Pancreas (tissue), 10 donors: ENCODE data around the gene VWA5B1. TPM values are rescaled to one million over a fixed set of nuclear protein-coding genes. Genes with fewer than 3 reads are reported as not detected.

Source experiments
- ATAC-seq, 4 donors: fragments of 200-7000 bp; cut with Tn5 transposase; one replicate each; pipeline versions ENCODE4 v1.8.0 to v1.9.1; 2020; ENCODE audit warnings: mild to moderate bottlenecking in 4 of 4, moderate library complexity in 4 of 4
- DNase-seq, 6 donors: peaks; one replicate each; pipeline ENCODE4 v3.0.0-alpha.2; 2020
- FAIRE-seq: peaks from 2 replicates; lab custom pipeline; 2012; peaks lifted over from hg19 to GRCh38; lab: Jason Lieb, UNC
- H3K27ac ChIP-seq, 4 donors: fragments of 200-600 bp; sonication (generic); 1 replicate in 3 of 4; 2 replicates in 1 of 4; pipeline versions ENCODE4 v1.5.0 to v1.8.0; 2020
- H3K27me3 ChIP-seq, 4 donors: fragments of 200-600 bp; one replicate each; pipeline ENCODE4 v1.8.0; 2021
- H3K36me3 ChIP-seq, 3 donors: fragments of 200-600 bp; sonication (generic) in 1 of 3; one replicate each; pipeline versions ENCODE4 v1.5.0 to v1.8.0; 2020 to 2021
- H3K4me1 ChIP-seq, 3 donors: fragments of 200-600 bp; one replicate each; pipeline ENCODE4 v1.8.0; 2021
- H3K4me3 ChIP-seq, 4 donors: fragments of 200-600 bp; sonication (generic) in 2 of 4; one replicate each; pipeline versions ENCODE4 v1.5.0 to v1.8.0; 2020 to 2021
- H3K9me3 ChIP-seq, 4 donors: fragments of 200-600 bp; one replicate each; pipeline ENCODE4 v1.8.0; 2021
- CTCF ChIP-seq, 4 donors: fragments of 200-600 bp; sonication (generic) in 3 of 4; IDR thresholded peaks; one replicate each; pipeline versions ENCODE4 v1.5.0 to v1.8.0; 2021; ENCODE audit warnings: antibody characterized with exemption in 4 of 4
- WGBS, 2 donors: extraction: QIAGEN DNeasy Blood & Tissue Kit; methylation state at CpG; one replicate each; pipeline ENCODE4 v1.1.7; 2013; 5-methylcytosine and 5-hydroxymethylcytosine counted together
- intact Hi-C, 3 donors: fragments of 100-400 bp; cut with DNase I; formaldehyde crosslinking; loops; one replicate each; pipeline versions ENCODE4 v1.11.1 to v1.14.2; 2022
- polyA plus RNA-seq, 2 donors: library from polyadenylated mRNA; stranded (reverse); fragments of 200-250 nt; gene quantifications; one replicate each; pipeline ENCODE4 v1.2.3, GENCODE V29; 2013
- total RNA-seq, 6 donors: library from RNA; stranded (reverse); fragmentation: NEBNext Ultra II Directional in 4 of 6; extraction: Animal tissue kit (Norgen Biotek cat#: 25700) in 4 of 6; gene quantifications; one replicate each; pipeline versions ENCODE4 v1.2.1 to v1.2.4, GENCODE V29; 2021 to 2023
- donor health status: healthy with polysubstance abuse.
- donor health status: DM: no; HTN: no; CAD: no; lungs with moderate emphysema.
- donor health status: DM: no; HTN: no; CAD: no.
- donor health status: control.
- donor health status: control.
- donor health status: Bipolar disorder and iron deficiency.
- donor health status: DM: yes; HTN: yes; CAD: no.
- donor health status: DM: no; HTN: no; CAD: no.
- donor health status: DM: no; HTN: no; CAD: no.
- donor health status: DM: yes; HTN: yes; CAD: no.

The VWA5B1 gene
- total and polyA plus RNA-seq, 8 donors: 0.16 to 0.70 (median 0.29) TPM; not detected in 1

GRCh38 chr1:20358761-20359263, 68.1 kb downstream of the VWA5B1 start:
- peak overlapping the region in 1 of 4 donors; percentile 3 for H3K4me3 ChIP-seq
- peak; percentile 79 to 93 (median 88) for DNase-seq
- H3K27me3 ChIP-seq: no peaks in the 10 kb centered on the region
- H3K4me1 ChIP-seq: peaks cover 0 to 14% (median 14%) of the 10 kb centered on the region in 3 donors
- intact Hi-C loops: no loop called here
- no peak for TF ChIP-seq CTCF (IDR thresholded peaks at IDR 0.05)
- FAIRE-seq: no peak
- ATAC-seq: peak; percentile 96 to 99 (median 98)
- no peaks in the 10 kb centered on the region for H3K9me3 ChIP-seq
- 5 to 9% methylated on average over 12 of the region's 12 CpGs for WGBS, 2 donors
- no peaks in the 10 kb centered on the region for H3K36me3 ChIP-seq
- peak overlapping the region in 1 of 4 donors; percentile 53 for H3K27ac ChIP-seq

GRCh38 chr1:20359451-20360330, 69.0 kb downstream of the VWA5B1 start:
- no peaks in the 10 kb centered on the region for H3K9me3 ChIP-seq
- intact Hi-C loops: no loop called here
- FAIRE-seq (no peak), ATAC-seq (peak; percentile 58 to 87 (median 72)), DNase-seq (peak in 3 of 6 donors; percentile 24 to 57 (median 35))
- H3K27ac ChIP-seq: peak overlapping the region in 1 of 4 donors; percentile 53
- TF ChIP-seq CTCF (IDR thresholded peaks at IDR 0.05): no peak
- no peak overlapping the region for H3K4me3 ChIP-seq
- H3K4me1 ChIP-seq: peaks cover 0 to 14% (median 14%) of the 10 kb centered on the region in 3 donors
- no peaks in the 10 kb centered on the region for H3K27me3 ChIP-seq
- no peaks in the 10 kb centered on the region for H3K36me3 ChIP-seq
- 43 to 47% methylated on average over 15 of the region's 15 CpGs for WGBS, 2 donors

- H3K36me3 ChIP-seq: no peaks in the 10 kb centered on the region
- H3K27me3 ChIP-seq: peaks cover 0 to 6% (median 1%) of the 10 kb centered on the region in 4 donors
- no peaks in the 10 kb centered on the region for H3K9me3 ChIP-seq
- no peak for DNase-seq
- WGBS, 2 donors: 78 to 85% methylated on average over 7 of the region's 7 CpGs
- H3K4me3 ChIP-seq: no peak overlapping the region
- TF ChIP-seq CTCF (IDR thresholded peaks at IDR 0.05): no peak
- no peak for ATAC-seq
- no peak overlapping the region for H3K27ac ChIP-seq
- no peak for FAIRE-seq
- H3K4me1 ChIP-seq: peaks cover 0 to 15% (median 8%) of the 10 kb centered on the region in 3 donors
- intact Hi-C loops: no loop called here
These were observed 70.7 kb downstream of the VWA5B1 start for GRCh38 chr1:20361401-20361800.

- Histone ChIP-seq H3K4me1 (peaks cover 2 to 19% (median 8%) of the 10 kb centered on the region in 3 donors), H3K36me3 (no peaks in the 10 kb centered on the region), H3K27me3 (peaks cover 0 to 11% (median 4%) of the 10 kb centered on the region in 4 donors), H3K4me3 (no peak overlapping the region), H3K9me3 (no peaks in the 10 kb centered on the region), H3K27ac (no peak overlapping the region)
- intact Hi-C loops: no loop called here
- peak in 3 of 4 donors; percentile 12 to 43 (median 38) for TF ChIP-seq CTCF (IDR thresholded peaks at IDR 0.05)
- ATAC-seq (no peak), FAIRE-seq (no peak), DNase-seq (peak in 2 of 6 donors; percentile 44 to 72)
- 26 to 28% methylated on average over 8 of the region's 8 CpGs for WGBS, 2 donors
These were observed 71.2 kb downstream of the VWA5B1 start for GRCh38 chr1:20361805-20362381.
